Stimulated activated CD4-positive, alpha-beta T cell treated with anti-CD3 and anti-CD28 coated beads, Interleukin-1b, Interleukin-23, amount 100 ng/mL, for 24 hours (primary cell): ENCODE results near the gene SMIM28.
"Not testable (repeated sequence)": the region's sequence is repeated elsewhere in the genome, so short reads cannot be mapped to it uniquely, and the experiment has no call there.

Source experiments
- DNase-seq, 4 experiments: peaks; one replicate each; pipeline ENCODE4 v3.0.0-alpha.2; 2020; ENCODE audit warnings: low read depth in 4 of 4, low spot score in 1 of 4

SMIM28 gene

GRCh38 chr6:138404666-138405337 lies 27.1 kb downstream of the SMIM28 start:
- DNase-seq: peak in 2 of 4 experiments; percentile 9 to 13

GRCh38 chr6:138405816-138406413 lies 28.2 kb downstream of the SMIM28 start:
- DNase-seq: no peak

- no peak for DNase-seq
These were observed 28.7 kb downstream of the SMIM28 start for GRCh38 chr6:138406443-138406842.

GRCh38 chr6:138410048-138410735 lies 32.5 kb downstream of the SMIM28 start:
- no peak for DNase-seq

- DNase-seq: no peak
These were observed 33.5 kb downstream of the SMIM28 start for GRCh38 chr6:138410972-138411880.

GRCh38 chr6:138415125-138415524 lies 37.4 kb downstream of the SMIM28 start:
- DNase-seq: no peak

- DNase-seq: no peak
These were observed 38.5 kb downstream of the SMIM28 start for GRCh38 chr6:138416206-138416605.

GRCh38 chr6:138417493-138418117 lies 39.9 kb downstream of the SMIM28 start:
- DNase-seq: no peak

- no peak for DNase-seq
These were observed 40.5 kb downstream of the SMIM28 start for GRCh38 chr6:138418118-138418742.

- DNase-seq: no peak
These were observed 42.1 kb downstream of the SMIM28 start for GRCh38 chr6:138419766-138420165.

- DNase-seq: no peak
These were observed 42.7 kb downstream of the SMIM28 start for GRCh38 chr6:138420356-138420755.

- DNase-seq: no peak
These were observed 43.4 kb downstream of the SMIM28 start for GRCh38 chr6:138421089-138421488.

- DNase-seq: no peak
These were observed 43.9 kb downstream of the SMIM28 start for GRCh38 chr6:138421608-138422007.

- no peak for DNase-seq
These were observed 45.2 kb downstream of the SMIM28 start for GRCh38 chr6:138422861-138423260.

- no peak for DNase-seq
These were observed 46.5 kb downstream of the SMIM28 start for GRCh38 chr6:138424004-138424904.

GRCh38 chr6:138425256-138425655 lies 47.6 kb downstream of the SMIM28 start:
- DNase-seq: not testable (repeated sequence)

GRCh38 chr6:138426500-138427123 lies 48.9 kb downstream of the SMIM28 start:
- DNase-seq: no peak

GRCh38 chr6:138427701-138428100 lies 50.0 kb downstream of the SMIM28 start:
- no peak for DNase-seq
